Stimulated activated naive CD4-positive, alpha-beta T cell treated with Interleukin-2 at 50 U/mL for 16 hours (primary cell): ENCODE measurements around the gene RHBDF2.

ENCODE experiments used
- DNase-seq: peaks from one replicate; lab custom pipeline; 2025; lab: John Stamatoyannopoulos, UW

Gene RHBDF2

DNA sequence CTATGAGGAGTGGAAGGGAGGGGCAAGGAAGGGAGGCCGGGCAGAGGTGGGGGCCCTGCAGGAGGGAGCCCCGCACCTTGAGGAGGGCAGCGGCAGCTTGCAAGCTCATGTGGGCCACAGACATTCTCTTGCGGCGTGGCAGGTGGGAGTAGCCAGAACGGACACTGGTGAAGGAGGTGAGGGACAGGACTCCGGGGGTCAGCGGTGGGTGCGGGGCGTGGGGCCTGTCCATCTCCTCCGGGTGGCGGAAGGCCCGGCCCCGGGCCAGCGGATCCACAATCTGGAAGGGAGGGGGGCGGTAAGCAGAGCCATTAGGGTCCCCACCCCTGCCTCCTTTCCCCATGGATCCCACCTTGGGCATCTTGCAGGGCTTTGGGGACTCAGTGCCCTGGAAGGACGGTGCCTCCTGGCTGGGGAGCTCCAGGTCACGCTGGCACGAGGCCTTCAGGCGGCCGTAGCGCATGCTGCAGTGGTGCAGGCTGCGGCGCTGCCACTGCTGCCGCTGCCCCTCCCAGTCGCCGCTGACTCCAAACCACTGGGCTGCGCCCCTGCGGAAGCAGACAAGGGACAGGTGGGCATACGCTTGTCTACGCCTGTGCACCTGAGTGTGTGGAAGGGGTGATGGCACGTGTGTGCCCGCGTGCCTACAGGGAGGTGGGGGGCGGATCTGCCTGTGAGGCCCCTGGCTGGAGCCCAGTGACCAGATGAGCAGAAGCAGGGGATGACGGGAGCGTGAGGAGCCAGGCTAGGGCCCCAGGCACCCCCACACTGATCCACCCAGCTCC, 22.3 kb downstream of the RHBDF2 start:
- no peak for DNase-seq

GRCh38 chr17:76478097-76478496, 23.1 kb downstream of the RHBDF2 start:
- no peak for DNase-seq

DNA sequence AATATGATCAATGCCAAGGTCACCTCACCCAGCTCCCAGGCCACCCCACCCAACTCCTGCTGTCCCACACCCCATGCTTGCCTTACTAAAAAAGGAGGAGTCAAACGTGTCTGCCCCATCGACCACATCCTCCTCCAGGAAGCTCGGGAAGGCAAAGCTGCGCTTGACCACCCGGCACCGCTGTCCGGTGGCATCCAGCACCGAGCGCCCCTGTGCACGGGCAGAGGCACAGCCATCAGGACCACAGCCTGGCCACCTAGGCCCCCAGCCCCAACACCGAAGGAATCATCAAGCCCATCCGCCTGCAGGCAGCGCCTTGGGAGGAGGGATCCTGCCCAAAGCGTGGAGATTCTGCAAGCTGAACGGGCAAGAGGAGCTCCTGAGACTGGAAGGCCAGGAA, 23.6 kb downstream of the RHBDF2 start:
- no peak for DNase-seq

DNA sequence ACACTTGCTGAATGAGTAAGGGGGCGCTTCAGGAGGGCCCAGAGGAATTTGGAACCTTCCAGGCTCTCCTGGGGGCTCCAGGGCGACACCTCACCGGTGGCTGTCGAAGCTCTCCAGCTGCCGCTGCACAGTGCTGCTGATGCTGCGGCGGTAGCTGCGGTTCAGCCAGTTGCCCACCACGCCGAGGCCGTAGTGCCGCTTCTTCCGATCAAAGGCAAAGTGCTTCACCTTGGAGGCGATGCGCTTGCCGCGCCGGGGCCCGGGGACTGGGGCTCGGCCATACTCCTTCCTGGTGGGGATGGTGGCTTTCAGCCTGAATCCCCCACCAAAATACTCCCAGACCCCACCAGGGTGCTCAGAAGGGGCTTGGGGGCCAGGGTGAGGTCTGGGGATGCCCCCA, 24.5 kb downstream of the RHBDF2 start:
- no peak for DNase-seq

DNA sequence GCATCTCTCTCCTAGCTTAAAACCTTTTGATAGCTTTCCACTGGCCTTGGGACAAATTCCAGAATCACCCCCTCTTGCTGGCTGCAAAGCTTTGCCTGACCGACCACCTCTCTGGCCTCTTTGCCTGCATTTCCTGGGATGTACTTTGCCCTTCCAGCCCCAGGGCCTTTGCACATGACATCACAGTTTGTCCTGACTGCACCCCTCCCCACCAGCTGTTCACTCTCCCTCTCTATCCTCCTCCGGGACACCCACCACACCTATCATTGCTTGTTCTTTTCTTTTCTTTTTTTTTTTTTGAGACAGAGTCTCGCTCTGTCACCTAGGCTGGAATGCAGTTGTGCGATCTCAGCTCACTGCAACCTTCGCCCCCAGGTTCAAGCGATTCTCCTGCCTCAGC, 25.9 kb downstream of the RHBDF2 start:
- no peak for DNase-seq

DNA sequence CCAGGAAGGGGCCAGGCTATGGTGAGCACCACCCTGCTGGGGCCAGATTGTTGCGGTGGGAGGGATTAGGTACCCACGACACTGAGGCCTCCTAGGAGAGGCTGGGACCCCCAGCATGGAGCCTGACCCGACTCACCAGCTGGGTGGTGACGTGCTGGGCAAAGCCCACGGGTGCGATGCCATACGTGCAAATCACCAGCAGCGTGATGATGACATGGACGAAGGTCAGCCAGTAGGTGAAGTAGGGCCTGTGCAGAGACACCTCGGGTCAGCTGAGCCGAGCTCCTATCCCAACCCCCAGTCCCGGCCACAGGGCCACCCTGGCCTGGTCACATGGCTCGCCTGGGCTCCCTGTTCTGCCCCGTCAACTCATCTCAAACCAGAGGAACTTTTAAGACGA, 26.3 kb downstream of the RHBDF2 start:
- DNase-seq, result no peak

- DNase-seq, result no peak
Measured at GRCh38 chr17:76474238-76474637, 27.0 kb downstream of the RHBDF2 start.

GRCh38 chr17:76473541-76473985, 27.7 kb downstream of the RHBDF2 start:
- no peak for DNase-seq

GRCh38 chr17:76472726-76473125, 28.5 kb downstream of the RHBDF2 start:
- no peak for DNase-seq

- no peak for DNase-seq
Measured at GRCh38 chr17:76472258-76472645, 29.0 kb downstream of the RHBDF2 start.

GRCh38 chr17:76471498-76472257, 29.5 kb downstream of the RHBDF2 start:
- DNase-seq, result no peak

- no peak for DNase-seq
Measured at GRCh38 chr17:76469991-76470739, 31.1 kb downstream of the RHBDF2 start.

- no peak for DNase-seq
Measured at GRCh38 chr17:76469076-76469990, 31.9 kb downstream of the RHBDF2 start.

GRCh38 chr17:76468634-76469010, 32.6 kb downstream of the RHBDF2 start:
- no peak for DNase-seq

- no peak for DNase-seq
Measured at GRCh38 chr17:76467809-76468633, 33.2 kb downstream of the RHBDF2 start.

DNA sequence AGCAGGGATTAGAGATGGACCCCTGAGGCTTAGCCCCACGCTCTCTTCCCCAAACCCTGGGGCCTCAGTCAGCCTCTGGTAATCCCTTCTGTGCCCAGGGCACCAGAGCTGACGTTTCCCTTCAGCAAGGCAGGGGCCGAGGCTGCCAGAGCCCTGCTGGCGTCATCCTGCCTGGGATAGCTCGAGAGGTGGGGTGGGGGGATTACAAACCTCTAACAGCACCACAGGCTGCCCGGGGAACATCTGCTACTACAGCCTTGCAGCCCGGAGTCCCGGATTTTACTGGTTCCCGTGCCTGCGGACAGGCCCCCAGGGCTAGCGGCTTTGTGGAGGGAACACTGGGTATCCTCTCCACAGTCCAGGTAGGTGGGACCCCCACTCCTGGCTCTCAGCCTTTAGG, 33.9 kb downstream of the RHBDF2 start, which contains the start of gene AANAT:
Gene AANAT, plus strand, starts transcription at position 238 of the 400 bp plus-strand sequence. CDS start 1,144 bp downstream, outside the sequence.
- DNase-seq, result no peak

GRCh38 chr17:76466775-76467130, 34.5 kb downstream of the RHBDF2 start:
- DNase-seq, result no peak

DNA sequence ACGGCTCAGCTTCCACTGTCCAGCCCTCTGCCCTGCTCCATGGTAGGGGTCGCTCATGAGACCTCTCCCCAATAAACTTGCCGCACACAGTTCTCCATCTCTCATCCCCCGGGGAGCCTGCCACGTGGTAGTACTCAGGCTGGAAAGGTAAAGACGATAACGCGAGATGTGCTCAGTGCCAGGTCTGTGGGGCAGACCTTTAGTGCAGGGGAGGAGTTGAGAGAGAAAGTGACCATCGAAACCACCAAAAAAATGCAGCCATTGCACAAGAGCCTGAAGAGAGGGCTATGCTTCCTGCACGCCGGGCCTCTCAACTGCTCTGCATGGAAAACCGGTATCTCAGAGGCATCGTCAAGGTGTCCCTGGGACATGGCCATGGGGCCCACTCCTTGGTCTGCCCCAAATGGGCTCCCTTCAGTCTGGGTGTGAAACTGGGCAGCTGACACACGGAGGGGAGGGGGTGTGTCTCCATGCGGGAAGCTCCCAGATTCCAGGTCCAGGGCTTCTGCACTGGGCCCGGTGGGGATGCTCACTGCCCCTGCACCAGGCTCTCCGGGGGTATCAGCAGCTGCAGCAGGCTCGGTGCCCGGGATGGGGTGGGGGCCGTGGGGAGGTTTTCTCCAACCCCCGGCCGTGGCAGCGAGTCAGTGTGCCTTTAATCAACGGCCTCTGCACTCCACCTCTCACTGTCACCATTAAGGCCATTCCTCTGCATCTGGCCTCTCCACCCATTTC, 38.5 kb downstream of the RHBDF2 start:
- no peak for DNase-seq

DNA sequence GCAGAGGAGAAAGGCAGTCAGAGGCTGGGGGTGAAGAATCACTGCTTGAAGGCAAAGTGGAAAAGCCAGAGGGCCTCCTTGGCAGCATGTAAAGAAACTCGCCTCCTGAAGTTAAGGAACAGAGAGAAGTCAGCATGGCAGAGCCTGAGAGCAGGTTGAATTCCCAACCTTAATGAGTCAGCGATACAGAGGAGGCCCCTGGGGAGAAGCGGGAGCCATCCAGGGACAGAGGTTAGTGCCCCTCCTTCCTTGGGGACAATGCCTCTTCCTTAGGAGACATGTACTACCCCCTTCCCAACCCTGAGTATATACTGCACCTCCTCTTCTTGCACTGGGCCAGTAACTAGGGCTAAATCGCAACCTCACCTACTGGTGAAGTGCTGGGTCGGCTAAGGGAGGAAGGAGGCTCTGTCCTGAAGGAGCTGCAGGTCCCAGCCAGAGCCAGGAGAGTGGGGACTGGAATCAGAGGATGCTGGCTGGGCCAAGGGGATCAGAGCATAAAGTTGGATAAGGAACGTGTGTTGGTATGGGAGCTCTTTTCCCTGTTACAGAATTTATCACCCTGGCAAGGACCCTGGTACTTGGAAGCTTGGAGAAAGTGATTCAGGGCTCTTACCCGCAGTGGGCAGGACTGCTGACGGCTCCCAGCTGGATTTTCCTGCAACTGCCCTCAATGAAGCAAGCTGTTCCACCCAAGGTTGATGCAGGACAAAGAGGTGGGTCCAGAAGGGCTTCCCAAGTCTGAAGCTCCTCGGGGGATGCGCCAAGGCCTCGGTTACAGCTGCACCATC, 39.3 kb downstream of the RHBDF2 start:
- DNase-seq, result no peak
